BLaER1 treated with 17β-estradiol and CSF1 and Interleukin-3, amounts not matched to agents 10 nM and 100 nM (cell line): ENCODE results near the gene PCDH8.

ENCODE experiments used
- H3K27ac ChIP-seq, 11 experiments: shearing (Covaris generic); formaldehyde crosslinking; 2 replicates each; pipeline ENCODE4 v1.8.1; 2022
- H3K27me3 ChIP-seq, 11 experiments: shearing (Covaris generic); formaldehyde crosslinking; 2 replicates each; pipeline ENCODE4 v1.8.1; 2022
- H3K36me3 ChIP-seq, 11 experiments: shearing (Covaris generic); formaldehyde crosslinking; 2 replicates each; pipeline ENCODE4 v1.8.1; 2022
- H3K4me1 ChIP-seq, 10 experiments: shearing (Covaris generic); formaldehyde crosslinking; 2 replicates each; pipeline ENCODE4 v1.8.1; 2022
- H3K4me2 ChIP-seq, 11 experiments: shearing (Covaris generic); formaldehyde crosslinking; 2 replicates each; pipeline ENCODE4 v1.8.1; 2022
- H3K4me3 ChIP-seq, 10 experiments: shearing (Covaris generic); formaldehyde crosslinking; 2 replicates each; pipeline ENCODE4 v1.8.1; 2022
- H3K9ac ChIP-seq, 11 experiments: shearing (Covaris generic); formaldehyde crosslinking; 2 replicates each; pipeline ENCODE4 v1.8.1; 2022
- H3K9me3 ChIP-seq, 11 experiments: shearing (Covaris generic); formaldehyde crosslinking; replicated peaks in 1 of 11; 2 replicates each; pipeline ENCODE4 v1.8.1; 2022
- H4K20me1 ChIP-seq, 11 experiments: shearing (Covaris generic); formaldehyde crosslinking; 2 replicates each; pipeline ENCODE4 v1.8.1; 2022
- Cebpa-rat ChIP-seq, 11 experiments: shearing (Covaris generic); IDR thresholded peaks; 2 replicates each; pipeline ENCODE4 v1.8.1; 2022

The PCDH8 gene

GRCh38 chr13:52852444-52852843 is 4.0 kb upstream of the PCDH8 start:
- Histone ChIP-seq H3K27ac (no peak overlapping the region), H3K36me3 (no peaks in the 10 kb centered on the region), H3K4me1 (peaks cover 0 to 6% (median 2%) of the 10 kb centered on the region in 10 experiments; a peak in 4 of 20 replicates), H3K9ac (no peak overlapping the region), H3K27me3 (0 out of 22 replicates have a peak, but pooled peaks cover 0 to 5% (median 0%) of the 10 kb centered on the region in 11 experiments), H3K4me2 (no peak overlapping the region), H3K4me3 (no peak overlapping the region), H4K20me1 (no peaks in the 10 kb centered on the region; a peak in 1 of 22 replicates), H3K9me3 (peaks cover 13 to 40% (median 26%) of the 10 kb centered on the region in 11 experiments)
- TF ChIP-seq Cebpa-rat (IDR thresholded peaks at IDR 0.05), result no peak

DNA sequence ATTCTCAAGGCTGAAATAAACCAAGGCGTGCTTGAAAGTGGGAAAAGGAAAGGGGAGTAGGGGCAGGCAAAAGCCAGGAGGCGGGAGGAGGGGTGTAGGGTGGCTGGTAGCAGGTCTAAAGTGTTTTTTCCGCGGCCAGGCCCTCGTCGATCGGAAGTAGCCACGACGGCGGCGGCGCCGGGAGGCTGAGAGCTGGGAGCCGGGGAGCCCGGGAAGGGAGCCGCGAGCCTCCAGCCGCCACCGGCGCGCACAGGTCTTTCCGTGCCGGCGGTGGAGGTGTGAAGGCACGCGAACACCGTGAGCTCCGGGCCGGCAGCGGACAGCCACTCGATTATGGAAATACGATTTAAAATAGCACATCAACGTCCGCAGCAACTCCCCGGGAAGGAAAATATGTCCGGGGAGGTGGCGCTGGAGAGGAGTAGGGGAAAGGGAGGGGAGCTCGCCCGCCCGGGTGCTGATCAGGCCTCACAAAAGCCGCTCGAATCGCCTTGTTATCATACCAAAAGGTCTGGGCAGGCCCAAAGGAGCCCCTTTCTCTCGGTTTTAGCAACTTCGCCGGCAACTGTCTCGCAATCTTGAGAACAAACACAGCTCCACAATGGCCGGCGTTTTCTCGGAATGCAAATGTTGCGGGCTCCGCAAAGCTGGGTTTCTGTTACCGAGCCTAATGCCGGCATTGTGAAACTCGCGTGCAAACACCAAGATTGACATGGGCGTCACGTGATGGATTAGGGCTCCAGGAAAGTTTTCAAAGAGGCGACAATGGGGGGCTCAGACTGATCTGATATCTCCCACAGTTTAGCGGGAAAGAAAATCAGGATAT is 2.9 kb upstream of the PCDH8 start:
- peak overlapping the region; percentile 59 to 75 (median 68); a peak in 21 of 22 replicates for H3K9ac ChIP-seq
- H3K36me3 ChIP-seq, result no peaks in the 10 kb centered on the region
- peak overlapping the region; percentile 51 to 75 (median 55); a peak in 17 of 22 replicates for H3K27ac ChIP-seq
- peak overlapping the region; percentile 50 to 82 (median 79) for H3K4me2 ChIP-seq
- H4K20me1 ChIP-seq, result no peaks in the 10 kb centered on the region; a peak in 1 of 22 replicates
- TF ChIP-seq Cebpa-rat (IDR thresholded peaks at IDR 0.05), result no peak
- H3K4me3 ChIP-seq, result peak overlapping the region; percentile 53 to 74 (median 64)
- H3K4me1 ChIP-seq, result peaks cover 0 to 6% (median 2%) of the 10 kb centered on the region in 10 experiments; a peak in 4 of 20 replicates
- 0 out of 22 replicates have a peak, but pooled peaks cover 0 to 5% (median 0%) of the 10 kb centered on the region in 11 experiments for H3K27me3 ChIP-seq
- peaks cover 24 to 50% (median 37%) of the 10 kb centered on the region in 11 experiments for H3K9me3 ChIP-seq

GRCh38 chr13:52850396-52851136 is 2.1 kb upstream of the PCDH8 start:
- Histone ChIP-seq H3K4me1 (peaks cover 0 to 6% (median 2%) of the 10 kb centered on the region in 10 experiments; a peak in 4 of 20 replicates), H4K20me1 (no peaks in the 10 kb centered on the region; a peak in 1 of 22 replicates), H3K36me3 (no peaks in the 10 kb centered on the region), H3K4me2 (peak overlapping the region; percentile 50 to 82 (median 79)), H3K4me3 (peak overlapping the region; percentile 53 to 74 (median 64)), H3K27ac (peak overlapping the region; percentile 51 to 75 (median 55); a peak in 17 of 22 replicates), H3K9me3 (peaks cover 32 to 58% (median 45%) of the 10 kb centered on the region in 11 experiments), H3K9ac (peak overlapping the region; percentile 59 to 75 (median 68); a peak in 21 of 22 replicates), H3K27me3 (0 out of 22 replicates have a peak, but pooled peaks cover 0 to 5% (median 0%) of the 10 kb centered on the region in 11 experiments)
- no peak for TF ChIP-seq Cebpa-rat (IDR thresholded peaks at IDR 0.05)

GRCh38 chr13:52850072-52850395 is 1.6 kb upstream of the PCDH8 start:
- Histone ChIP-seq H3K4me2 (peak overlapping the region in 7 of 11 experiments; percentile 50 to 81 (median 73); a peak in 13 of 22 replicates), H3K4me3 (peak overlapping the region in 3 of 10 experiments; percentile 64 to 74 (median 65); a peak in 1 of 20 replicates), H3K27me3 (0 out of 22 replicates have a peak, but pooled peaks cover 0 to 5% (median 0%) of the 10 kb centered on the region in 11 experiments)

GRCh38 chr13:52849291-52850071 is 1.0 kb upstream of the PCDH8 start:
- H3K4me3 ChIP-seq, result no peak overlapping the region
- 0 out of 22 replicates have a peak, but pooled peaks cover 0 to 5% (median 0%) of the 10 kb centered on the region in 11 experiments for H3K27me3 ChIP-seq
- no peaks in the 10 kb centered on the region; a peak in 1 of 22 replicates for H4K20me1 ChIP-seq
- peaks cover 35 to 69% (median 50%) of the 10 kb centered on the region in 11 experiments for H3K9me3 ChIP-seq
- H3K4me1 ChIP-seq, result peaks cover 0 to 6% (median 2%) of the 10 kb centered on the region in 10 experiments; a peak in 4 of 20 replicates
- no peak overlapping the region for H3K27ac ChIP-seq
- no peaks in the 10 kb centered on the region for H3K36me3 ChIP-seq
- H3K9ac ChIP-seq, result no peak overlapping the region
- TF ChIP-seq Cebpa-rat (IDR thresholded peaks at IDR 0.05), result no peak
- no peak overlapping the region for H3K4me2 ChIP-seq

More at GRCh38 chr13:52850072-52850395, 1.6 kb upstream of the PCDH8 start:
- peaks cover 35 to 64% (median 50%) of the 10 kb centered on the region in 11 experiments for H3K9me3 ChIP-seq
- H4K20me1 ChIP-seq, result no peaks in the 10 kb centered on the region; a peak in 1 of 22 replicates
- no peak overlapping the region for H3K9ac ChIP-seq
- no peaks in the 10 kb centered on the region for H3K36me3 ChIP-seq
- no peak overlapping the region for H3K27ac ChIP-seq
- H3K4me1 ChIP-seq, result peaks cover 0 to 6% (median 2%) of the 10 kb centered on the region in 10 experiments; a peak in 4 of 20 replicates
- no peak for TF ChIP-seq Cebpa-rat (IDR thresholded peaks at IDR 0.05)

- H3K4me3 ChIP-seq, result no peak overlapping the region
These were observed 583 bp downstream of the PCDH8 start for GRCh38 chr13:52847682-52848432.

GRCh38 chr13:52847322-52847681 is 1.1 kb downstream of the PCDH8 start:
- 0 out of 22 replicates have a peak, but pooled peaks cover 0 to 5% (median 0%) of the 10 kb centered on the region in 11 experiments for H3K27me3 ChIP-seq
- no peak overlapping the region for H3K9ac ChIP-seq
- H3K36me3 ChIP-seq, result no peaks in the 10 kb centered on the region
- no peak overlapping the region for H3K27ac ChIP-seq
- no peak for TF ChIP-seq Cebpa-rat (IDR thresholded peaks at IDR 0.05)
- H3K4me2 ChIP-seq, result no peak overlapping the region
- peaks cover 0 to 6% (median 2%) of the 10 kb centered on the region in 10 experiments; a peak in 4 of 20 replicates for H3K4me1 ChIP-seq
- H3K9me3 ChIP-seq, result peaks cover 35 to 70% (median 50%) of the 10 kb centered on the region in 11 experiments
- H4K20me1 ChIP-seq, result no peaks in the 10 kb centered on the region; a peak in 1 of 22 replicates
- no peak overlapping the region; a peak in 1 of 20 replicates for H3K4me3 ChIP-seq

More at GRCh38 chr13:52847682-52848432, 583 bp downstream of the PCDH8 start:
- H4K20me1 ChIP-seq, result no peaks in the 10 kb centered on the region; a peak in 1 of 22 replicates
- H3K4me2 ChIP-seq, result no peak overlapping the region
- H3K9ac ChIP-seq, result no peak overlapping the region
- no peak overlapping the region for H3K27ac ChIP-seq
- H3K27me3 ChIP-seq, result 0 out of 22 replicates have a peak, but pooled peaks cover 0 to 5% (median 0%) of the 10 kb centered on the region in 11 experiments
- peaks cover 35 to 70% (median 50%) of the 10 kb centered on the region in 11 experiments for H3K9me3 ChIP-seq
- peaks cover 0 to 6% (median 2%) of the 10 kb centered on the region in 10 experiments; a peak in 4 of 20 replicates for H3K4me1 ChIP-seq
- no peaks in the 10 kb centered on the region for H3K36me3 ChIP-seq
- no peak for TF ChIP-seq Cebpa-rat (IDR thresholded peaks at IDR 0.05)
